ENCODE results near the gene GJD4. TPM values are rescaled to one million over a fixed set of nuclear protein-coding genes. Genes with fewer than 3 reads are reported as not detected.

Gene GJD4
- total RNA-seq, 1 experiment from 2014 or later, result 0.18 TPM

- H3K4me3 Mint-ChIP-seq (ENCODE audit: unreplicated experiment), result no peak overlapping the region
- ChIA-PET CTCF (interaction anchor here (1.2 kb wide), 1 partner anchor 27 kb away, joined by 3 read pairs; no protein-coding TSS in a partner anchor), POLR2A (no interaction called here)
- BruUV-seq (replicated peaks), result no TSS peak
- H3K9me3 Mint-ChIP-seq (ENCODE audit: unreplicated experiment), result no peaks in the 10 kb centered on the region
- intact Hi-C loops (cut with micrococcal nuclease; ENCODE audit: unreplicated experiment), result no loop called here
- no peaks in the 10 kb centered on the region for H3K36me3 ChIP-seq (ENCODE audit: control insufficient read depth, insufficient read depth, low read length)
- no peaks in the 10 kb centered on the region for H3K36me3 Mint-ChIP-seq (ENCODE audit: insufficient read depth, unreplicated experiment)
- no peak overlapping the region for H3K4me3 ChIP-seq (ENCODE audit: low read depth, low read length)
- H3K27me3 Mint-ChIP-seq (ENCODE audit: insufficient read depth, unreplicated experiment), result peaks cover 10% of the 10 kb centered on the region
- no peak for TF ChIP-seq CTCF (IDR thresholded peaks at IDR 0.05; ENCODE audit: insufficient read depth in 1 of 2, low read depth in 1 of 2, low read length in 1 of 2, severe bottlenecking in 1 of 2, unreplicated experiment in 1 of 2)
- H3K27ac Mint-ChIP-seq (ENCODE audit: unreplicated experiment), result no peak overlapping the region
- no peaks in the 10 kb centered on the region for H3K4me1 Mint-ChIP-seq (ENCODE audit: low read depth, unreplicated experiment)
- H3K9me3 ChIP-seq, result no peaks in the 10 kb centered on the region
- H3K27me3 ChIP-seq (replicated peaks; ENCODE audit: control insufficient read depth, insufficient read depth, low read length), result no peaks in the 10 kb centered on the region
- no peaks in the 10 kb centered on the region for H3K4me1 ChIP-seq
- DNase-seq, result peak in 1 of 2 experiments; percentile 27
Observed at GRCh38 chr10:35585903-35586535, 19.1 kb upstream of the GJD4 start.

GRCh38 chr10:35588836-35589235 is 16.3 kb upstream of the GJD4 start:
- BruUV-seq (replicated peaks), result no TSS peak
- Mint-ChIP-seq H3K4me1 (ENCODE audit: low read depth, unreplicated experiment) (no peaks in the 10 kb centered on the region), H3K27ac (ENCODE audit: unreplicated experiment) (no peak overlapping the region), H3K4me3 (ENCODE audit: unreplicated experiment) (no peak overlapping the region), H3K9me3 (ENCODE audit: unreplicated experiment) (no peaks in the 10 kb centered on the region), H3K36me3 (ENCODE audit: insufficient read depth, unreplicated experiment) (no peaks in the 10 kb centered on the region), H3K27me3 (ENCODE audit: insufficient read depth, unreplicated experiment) (peaks cover 10% of the 10 kb centered on the region)
- no peak for TF ChIP-seq CTCF (IDR thresholded peaks at IDR 0.05; ENCODE audit: insufficient read depth in 1 of 2, low read depth in 1 of 2, low read length in 1 of 2, severe bottlenecking in 1 of 2, unreplicated experiment in 1 of 2)
- ChIA-PET POLR2A (no interaction called here), CTCF (interaction anchor here (0.5 kb wide), 1 partner anchor 225 kb away, joined by 3 read pairs; no protein-coding TSS in a partner anchor)
- H3K36me3 ChIP-seq (ENCODE audit: control insufficient read depth, insufficient read depth, low read length), result no peaks in the 10 kb centered on the region
- no peaks in the 10 kb centered on the region for H3K27me3 ChIP-seq (replicated peaks; ENCODE audit: control insufficient read depth, insufficient read depth, low read length)
- H3K4me3 ChIP-seq (ENCODE audit: low read depth, low read length), result no peak overlapping the region
- H3K9me3 ChIP-seq, result no peaks in the 10 kb centered on the region
- no peak for DNase-seq
- no peaks in the 10 kb centered on the region for H3K4me1 ChIP-seq
- intact Hi-C loops (cut with micrococcal nuclease; ENCODE audit: unreplicated experiment), result no loop called here

- H3K27me3 ChIP-seq (replicated peaks; ENCODE audit: control insufficient read depth, insufficient read depth, low read length), result no peaks in the 10 kb centered on the region
- DNase-seq, result no peak
- no peak overlapping the region for H3K27ac Mint-ChIP-seq (ENCODE audit: unreplicated experiment)
- ChIA-PET POLR2A (no interaction called here), CTCF (no interaction called here)
- H3K4me1 ChIP-seq, result no peaks in the 10 kb centered on the region
- H3K4me3 ChIP-seq (ENCODE audit: low read depth, low read length), result no peak overlapping the region
- no peaks in the 10 kb centered on the region for H3K36me3 ChIP-seq (ENCODE audit: control insufficient read depth, insufficient read depth, low read length)
- H3K36me3 Mint-ChIP-seq (ENCODE audit: insufficient read depth, unreplicated experiment), result no peaks in the 10 kb centered on the region
- H3K9me3 ChIP-seq, result no peaks in the 10 kb centered on the region
- no peak overlapping the region for H3K4me3 Mint-ChIP-seq (ENCODE audit: unreplicated experiment)
- no peaks in the 10 kb centered on the region for H3K9me3 Mint-ChIP-seq (ENCODE audit: unreplicated experiment)
- intact Hi-C loops (cut with micrococcal nuclease; ENCODE audit: unreplicated experiment), result no loop called here
- H3K27me3 Mint-ChIP-seq (ENCODE audit: insufficient read depth, unreplicated experiment), result no peaks in the 10 kb centered on the region
- no peaks in the 10 kb centered on the region for H3K4me1 Mint-ChIP-seq (ENCODE audit: low read depth, unreplicated experiment)
- no TSS peak for BruUV-seq (replicated peaks)
- TF ChIP-seq CTCF (IDR thresholded peaks at IDR 0.05; ENCODE audit: insufficient read depth in 1 of 2, low read depth in 1 of 2, low read length in 1 of 2, severe bottlenecking in 1 of 2, unreplicated experiment in 1 of 2), result no peak
Observed at GRCh38 chr10:35592441-35592840, 12.7 kb upstream of the GJD4 start.
